Measurements from ENCODE around the gene ARPP19. TPM values are rescaled to one million over a fixed set of nuclear protein-coding genes. Genes with fewer than 3 reads are reported as not detected.
"Not testable (repeated sequence)": the region's sequence is repeated elsewhere in the genome, so short reads cannot be mapped to it uniquely, and the experiment has no call there.

The ARPP19 gene
- total RNA-seq, 1 donor from 2014 or later: 169 TPM

- Mint-ChIP-seq H3K4me3 (ENCODE audit: unreplicated experiment) (no peak overlapping the region), H3K27me3 (ENCODE audit: unreplicated experiment) (no peaks in the 10 kb centered on the region), H3K4me1 (ENCODE audit: unreplicated experiment) (peaks cover 49% of the 10 kb centered on the region), H3K9me3 (ENCODE audit: unreplicated experiment) (no peaks in the 10 kb centered on the region), H3K36me3 (ENCODE audit: unreplicated experiment) (peaks cover 19% of the 10 kb centered on the region), H3K27ac (ENCODE audit: unreplicated experiment) (peak overlapping the region; percentile 67)
- TF ChIP-seq, protein P1, sequence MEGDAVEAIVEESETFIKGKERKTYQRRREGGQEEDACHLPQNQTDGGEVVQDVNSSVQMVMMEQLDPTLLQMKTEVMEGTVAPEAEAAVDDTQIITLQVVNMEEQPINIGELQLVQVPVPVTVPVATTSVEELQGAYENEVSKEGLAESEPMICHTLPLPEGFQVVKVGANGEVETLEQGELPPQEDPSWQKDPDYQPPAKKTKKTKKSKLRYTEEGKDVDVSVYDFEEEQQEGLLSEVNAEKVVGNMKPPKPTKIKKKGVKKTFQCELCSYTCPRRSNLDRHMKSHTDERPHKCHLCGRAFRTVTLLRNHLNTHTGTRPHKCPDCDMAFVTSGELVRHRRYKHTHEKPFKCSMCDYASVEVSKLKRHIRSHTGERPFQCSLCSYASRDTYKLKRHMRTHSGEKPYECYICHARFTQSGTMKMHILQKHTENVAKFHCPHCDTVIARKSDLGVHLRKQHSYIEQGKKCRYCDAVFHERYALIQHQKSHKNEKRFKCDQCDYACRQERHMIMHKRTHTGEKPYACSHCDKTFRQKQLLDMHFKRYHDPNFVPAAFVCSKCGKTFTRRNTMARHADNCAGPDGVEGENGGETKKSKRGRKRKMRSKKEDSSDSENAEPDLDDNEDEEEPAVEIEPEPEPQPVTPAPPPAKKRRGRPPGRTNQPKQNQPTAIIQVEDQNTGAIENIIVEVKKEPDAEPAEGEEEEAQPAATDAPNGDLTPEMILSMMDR (IDR thresholded peaks at IDR 0.05): no peak
- no peak for DNase-seq (ENCODE audit: extremely low spot score, unreplicated experiment)
These were observed 10.6 kb downstream of the ARPP19 start for GRCh38 chr15:52558196-52558595.

- no peaks in the 10 kb centered on the region for H3K27me3 Mint-ChIP-seq (ENCODE audit: unreplicated experiment)
- TF ChIP-seq, protein P1 (IDR thresholded peaks at IDR 0.05): no peak
- peaks cover 46% of the 10 kb centered on the region for H3K4me1 Mint-ChIP-seq (ENCODE audit: unreplicated experiment)
- peaks cover 19% of the 10 kb centered on the region for H3K36me3 Mint-ChIP-seq (ENCODE audit: unreplicated experiment)
- peak overlapping the region; percentile 31 for H3K27ac Mint-ChIP-seq (ENCODE audit: unreplicated experiment)
- H3K9me3 Mint-ChIP-seq (ENCODE audit: unreplicated experiment): no peaks in the 10 kb centered on the region
- H3K4me3 Mint-ChIP-seq (ENCODE audit: unreplicated experiment): no peak overlapping the region
- no peak for DNase-seq (ENCODE audit: extremely low spot score, unreplicated experiment)
These were observed 11.6 kb downstream of the ARPP19 start for GRCh38 chr15:52557274-52557641.

- no peak for DNase-seq (ENCODE audit: extremely low spot score, unreplicated experiment)
- Mint-ChIP-seq H3K4me1 (ENCODE audit: unreplicated experiment) (peaks cover 44% of the 10 kb centered on the region), H3K27me3 (ENCODE audit: unreplicated experiment) (no peaks in the 10 kb centered on the region), H3K4me3 (ENCODE audit: unreplicated experiment) (no peak overlapping the region), H3K27ac (ENCODE audit: unreplicated experiment) (peak overlapping the region; percentile 31), H3K36me3 (ENCODE audit: unreplicated experiment) (peaks cover 24% of the 10 kb centered on the region), H3K9me3 (ENCODE audit: unreplicated experiment) (no peaks in the 10 kb centered on the region)
- TF ChIP-seq, protein P1 (IDR thresholded peaks at IDR 0.05): no peak
These were observed 12.1 kb downstream of the ARPP19 start for GRCh38 chr15:52556524-52557273.

DNA sequence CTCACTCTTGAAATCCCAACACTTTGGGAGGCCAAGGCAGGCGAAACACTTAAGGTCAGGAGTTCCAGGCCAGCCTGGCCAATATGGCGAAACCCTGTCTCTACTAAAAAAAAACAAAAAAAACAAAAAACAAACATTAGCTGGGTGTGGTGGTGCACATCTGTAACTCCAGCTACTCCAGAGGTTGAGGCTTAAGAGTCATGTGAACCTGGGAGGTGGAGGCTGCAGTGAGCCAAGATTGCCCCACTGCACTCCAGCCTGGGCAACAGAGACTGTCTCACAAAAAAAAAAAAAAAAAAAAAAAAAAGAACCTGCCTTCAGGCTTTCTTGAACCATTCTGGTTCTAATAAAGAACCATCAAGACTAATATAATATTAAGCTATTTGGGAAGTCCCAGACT lies 16.5 kb downstream of the ARPP19 start:
- Mint-ChIP-seq H3K4me1 (ENCODE audit: unreplicated experiment) (peaks cover 8% of the 10 kb centered on the region), H3K36me3 (ENCODE audit: unreplicated experiment) (peaks cover 57% of the 10 kb centered on the region), H3K27me3 (ENCODE audit: unreplicated experiment) (no peaks in the 10 kb centered on the region), H3K9me3 (ENCODE audit: unreplicated experiment) (no peaks in the 10 kb centered on the region), H3K4me3 (ENCODE audit: unreplicated experiment) (no peak overlapping the region), H3K27ac (ENCODE audit: unreplicated experiment) (no peak overlapping the region)
- DNase-seq (ENCODE audit: extremely low spot score, unreplicated experiment): no peak
- TF ChIP-seq, protein P1 (IDR thresholded peaks at IDR 0.05): no peak

GRCh38 chr15:52551762-52552161 lies 17.1 kb downstream of the ARPP19 start:
- Mint-ChIP-seq H3K27me3 (ENCODE audit: unreplicated experiment) (no peaks in the 10 kb centered on the region), H3K4me1 (ENCODE audit: unreplicated experiment) (peaks cover 5% of the 10 kb centered on the region), H3K27ac (ENCODE audit: unreplicated experiment) (no peak overlapping the region), H3K36me3 (ENCODE audit: unreplicated experiment) (peaks cover 58% of the 10 kb centered on the region), H3K9me3 (ENCODE audit: unreplicated experiment) (no peaks in the 10 kb centered on the region), H3K4me3 (ENCODE audit: unreplicated experiment) (no peak overlapping the region)
- TF ChIP-seq, protein P1 (IDR thresholded peaks at IDR 0.05): no peak
- DNase-seq (ENCODE audit: extremely low spot score, unreplicated experiment): no peak

- not testable (repeated sequence) for H3K9me3 Mint-ChIP-seq (ENCODE audit: unreplicated experiment); H3K4me3 Mint-ChIP-seq (ENCODE audit: unreplicated experiment); H3K27me3 Mint-ChIP-seq (ENCODE audit: unreplicated experiment); DNase-seq (ENCODE audit: extremely low spot score, unreplicated experiment); H3K4me1 Mint-ChIP-seq (ENCODE audit: unreplicated experiment); H3K27ac Mint-ChIP-seq (ENCODE audit: unreplicated experiment)
- peaks cover 61% of the 10 kb centered on the region for H3K36me3 Mint-ChIP-seq (ENCODE audit: unreplicated experiment)
These were observed 17.6 kb downstream of the ARPP19 start for GRCh38 chr15:52551186-52551585.
